K562 (cell line): ENCODE measurements around the gene ST6GALNAC6. TPM values are rescaled to one million over a fixed set of nuclear protein-coding genes. Genes with fewer than 3 reads are reported as not detected.
A peak's percentile ranks its signal among the peaks of the same experiment; 100 is the strongest.

ENCODE experiments used
- CBFA2T3 ChIP-seq: fragments of 450-650 bp; IDR thresholded peaks from 2 replicates; pipeline ENCODE4 v1.6.1; 2017
- FOXK2 ChIP-seq, 2 experiments: fragments of 450-650 bp; IDR thresholded peaks in 1 of 2; conservative IDR thresholded peaks in 1 of 2; 2 replicates each; pipeline ENCODE4 v1.6.1; 2016; ENCODE audit warnings: low read depth in 2 of 2, mild to moderate bottlenecking in 1 of 2
- GTF2F1 ChIP-seq: IDR thresholded peaks from 2 replicates; pipeline ENCODE4 v1.6.1; 2011; ENCODE audit warnings: low read depth, low read length, improper control_type of control experiment
- IRF1 ChIP-seq: sonication (generic); formaldehyde crosslinking; IDR thresholded peaks from 2 replicates; pipeline ENCODE4 v1.8.0; 2022; ENCODE audit warnings: missing genetic modification reagents, mild to moderate bottlenecking, borderline replicate concordance
- IRF2 ChIP-seq: sonication (generic); formaldehyde crosslinking; IDR thresholded peaks from 2 replicates; pipeline ENCODE4 v1.8.1; 2022; ENCODE audit warnings: mild to moderate bottlenecking, missing genetic modification reagents
- MAX ChIP-seq: sonication (generic); formaldehyde crosslinking; IDR thresholded peaks from 2 replicates; pipeline ENCODE4 v1.9.0; 2022; ENCODE audit warnings: mild to moderate bottlenecking, missing genetic modification reagents
- NR2F6 ChIP-seq: fragments of 450-650 bp; formaldehyde crosslinking; IDR thresholded peaks from 2 replicates; pipeline ENCODE4 v1.4.0; 2020; ENCODE audit warnings: mild to moderate bottlenecking
- PCBP2 ChIP-seq: fragments of 200-400 bp; formaldehyde crosslinking; IDR thresholded peaks from 2 replicates; pipeline ENCODE4 v1.6.1; 2018; ENCODE audit warnings: low read length, low read depth, mild to moderate bottlenecking, moderate library complexity; ENCODE audit not compliant: poor library complexity, severe bottlenecking
- RFX5 ChIP-seq: IDR thresholded peaks from 2 replicates; pipeline ENCODE4 v1.6.1; 2011; ENCODE audit warnings: low read depth, mild to moderate bottlenecking, improper control_type of control experiment, low read length
- SAFB ChIP-seq: fragments of 200-400 bp; formaldehyde crosslinking; IDR thresholded peaks from 2 replicates; pipeline ENCODE4 v1.6.1; 2017; ENCODE audit warnings: low read depth, low read length, borderline replicate concordance
- SMAD4 ChIP-seq: fragments of 250-450 bp; sonication (Bioruptor Pico); conservative IDR thresholded peaks from 2 replicates; pipeline ENCODE4 v1.8.0; 2021; ENCODE audit warnings: inconsistent platforms, mild to moderate bottlenecking, moderate library complexity
- SMARCB1 ChIP-seq: IDR thresholded peaks from 2 replicates; pipeline ENCODE4 v1.6.1; 2011; ENCODE audit warnings: improper control_type of control experiment, low read depth; ENCODE audit not compliant: insufficient read length
- SNAPC5 ChIP-seq: fragments of 250-450 bp; sonication (Bioruptor Pico); IDR thresholded peaks from 2 replicates; pipeline ENCODE4 v1.8.0; 2021; ENCODE audit warnings: moderate library complexity, mild to moderate bottlenecking, inconsistent platforms
- TCF7L2 ChIP-seq: fragments of 150-350 bp; IDR thresholded peaks from 2 replicates; pipeline ENCODE4 v1.6.1; 2016; ENCODE audit warnings: low read depth, mild to moderate bottlenecking, low read length, moderate library complexity
- TRIM24 ChIP-seq, 2 experiments: fragments of 450-650 bp; IDR thresholded peaks; 2 replicates each; pipeline ENCODE4 v1.6.1; 2016
- ZBTB34 ChIP-seq: fragments of 250-450 bp; sonication (Bioruptor Pico); IDR thresholded peaks from 2 replicates; pipeline ENCODE4 v1.8.0; 2021; ENCODE audit warnings: mild to moderate bottlenecking, moderate library complexity
- ZBTB8A ChIP-seq: fragments of 450-650 bp; IDR thresholded peaks from 2 replicates; pipeline ENCODE4 v1.6.1; 2018; ENCODE audit warnings: mild to moderate bottlenecking, moderate library complexity; ENCODE audit not compliant: partially characterized antibody
- ZKSCAN3 ChIP-seq: fragments of 250-450 bp; sonication (Bioruptor Pico); IDR thresholded peaks from 2 replicates; pipeline ENCODE4 v1.4.0; 2020
- ZNF282 ChIP-seq: sonication (generic); formaldehyde crosslinking; IDR thresholded peaks from 2 replicates; pipeline ENCODE4 v1.8.1; 2023; ENCODE audit warnings: missing genetic modification reagents
- ZNF311 ChIP-seq: fragments of 250-450 bp; sonication (Bioruptor Pico); IDR thresholded peaks from 2 replicates; pipeline ENCODE4 v1.4.0; 2020; ENCODE audit warnings: mild to moderate bottlenecking, moderate library complexity
- ZNF583 ChIP-seq: fragments of 250-450 bp; sonication (Bioruptor Pico); IDR thresholded peaks from 2 replicates; pipeline ENCODE4 v1.4.0; 2020
- ZNF584 ChIP-seq: fragments of 200-800 bp; sonication (Bioruptor generic); IDR thresholded peaks from 2 replicates; pipeline ENCODE4 v1.6.1; 2016; ENCODE audit warnings: low read depth, mild to moderate bottlenecking, missing genetic modification characterization, missing compliant biosample characterization
- polyA plus RNA-seq, 8 experiments: library from polyadenylated mRNA; depleted of rRNA in 4 of 8; stranded (reverse) in 5 of 8; unstranded in 3 of 8; fragments of >200 nt; fragmentation: Nextera tagmentation in 2 of 8; fragmentation: Illumina TruSeq in 1 of 8; extraction: Ambion mirVana in 2 of 8; extraction: Trizol in 1 of 8; gene quantifications; 2 replicates each; pipeline versions ENCODE4 v1.2.1 to v1.2.3, GENCODE V29; 2011 to 2014; ENCODE audit warnings: inconsistent platforms in 1 of 8, missing spikeins in 1 of 8
- total RNA-seq, 7 experiments: library from RNA; depleted of rRNA in 6 of 7; stranded (reverse); fragments of >200 nt in 6 of 7; fragmentation: Illumina TruSeq in 2 of 7; extraction: Trizol in 2 of 7; gene quantifications; 2 replicates each; pipeline versions ENCODE4 v1.2.1 to v1.2.3, GENCODE V29; 2011 to 2021; ENCODE audit warnings: low replicate concordance in 1 of 7
- TF ChIP-seq, protein P1 (sequence below): fragments of 450-650 bp; IDR thresholded peaks from 2 replicates; pipeline ENCODE4 v1.7.1; 2018; ENCODE audit warnings: mild to moderate bottlenecking, low read depth; ENCODE audit not compliant: partially characterized antibody

Gene ST6GALNAC6
- total and polyA plus RNA-seq, 9 of the 15 experiments (the other 6 are each of a cell fraction or from before 2014, with no cell fraction given), result 0.13 to 23.0 (median 14.5) TPM

- TF ChIP-seq, protein P1, sequence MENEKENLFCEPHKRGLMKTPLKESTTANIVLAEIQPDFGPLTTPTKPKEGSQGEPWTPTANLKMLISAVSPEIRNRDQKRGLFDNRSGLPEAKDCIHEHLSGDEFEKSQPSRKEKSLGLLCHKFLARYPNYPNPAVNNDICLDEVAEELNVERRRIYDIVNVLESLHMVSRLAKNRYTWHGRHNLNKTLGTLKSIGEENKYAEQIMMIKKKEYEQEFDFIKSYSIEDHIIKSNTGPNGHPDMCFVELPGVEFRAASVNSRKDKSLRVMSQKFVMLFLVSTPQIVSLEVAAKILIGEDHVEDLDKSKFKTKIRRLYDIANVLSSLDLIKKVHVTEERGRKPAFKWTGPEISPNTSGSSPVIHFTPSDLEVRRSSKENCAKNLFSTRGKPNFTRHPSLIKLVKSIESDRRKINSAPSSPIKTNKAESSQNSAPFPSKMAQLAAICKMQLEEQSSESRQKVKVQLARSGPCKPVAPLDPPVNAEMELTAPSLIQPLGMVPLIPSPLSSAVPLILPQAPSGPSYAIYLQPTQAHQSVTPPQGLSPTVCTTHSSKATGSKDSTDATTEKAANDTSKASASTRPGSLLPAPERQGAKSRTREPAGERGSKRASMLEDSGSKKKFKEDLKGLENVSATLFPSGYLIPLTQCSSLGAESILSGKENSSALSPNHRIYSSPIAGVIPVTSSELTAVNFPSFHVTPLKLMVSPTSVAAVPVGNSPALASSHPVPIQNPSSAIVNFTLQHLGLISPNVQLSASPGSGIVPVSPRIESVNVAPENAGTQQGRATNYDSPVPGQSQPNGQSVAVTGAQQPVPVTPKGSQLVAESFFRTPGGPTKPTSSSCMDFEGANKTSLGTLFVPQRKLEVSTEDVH, result no peak
- TF ChIP-seq IRF2 (CRISPR knock-in tag) (peak; percentile 57; the same call in 1 of the 2 replicates), TCF7L2 (no peak), RFX5 (no peak), ZBTB34 (CRISPR knock-in tag) (no peak), SAFB (no peak), SNAPC5 (CRISPR knock-in tag) (no peak), FOXK2 (conservative IDR thresholded peaks at IDR 0.05 in 1 of 2, IDR thresholded peaks at IDR 0.05 in 1 of 2; ENCODE audit: low read depth in 2 of 2) (no peak; a peak in 1 of 4 replicates), NR2F6 (CRISPR knock-in tag) (no peak), ZNF311 (CRISPR knock-in tag) (no peak), IRF1 (CRISPR knock-in tag) (no peak), ZNF282 (no peak), ZNF583 (CRISPR knock-in tag) (peak; percentile 21; the same call in 1 of the 2 replicates), ZKSCAN3 (CRISPR knock-in tag) (no peak), SMARCB1 (no peak), ZBTB8A (no peak), ZNF584 (CRISPR knock-in tag) (no peak), SMAD4 (CRISPR knock-in tag) (no peak), GTF2F1 (no peak), PCBP2 (no peak), TRIM24 (IDR thresholded peaks at IDR 0.05) (peak in 1 of 2 experiments; percentile 43; a peak in 1 of 4 replicates), CBFA2T3 (no peak; the same call in 1 of the 2 replicates), MAX (CRISPR knock-in tag) (no peak)
These were observed 33.5 kb downstream of the ST6GALNAC6 start (continued) for GRCh38 chr9:127865645-127866464.
